ENCODE measurements around the gene SPEN. TPM values are rescaled to one million over a fixed set of nuclear protein-coding genes. Genes with fewer than 3 reads are reported as not detected.

Gene SPEN
- total and polyA plus RNA-seq, 2 of the 13 experiments (the other 11 are each of a cell fraction or from before 2014, with no cell fraction given), result 4.8 to 14.0 TPM

- TF ChIP-seq, protein P1, sequence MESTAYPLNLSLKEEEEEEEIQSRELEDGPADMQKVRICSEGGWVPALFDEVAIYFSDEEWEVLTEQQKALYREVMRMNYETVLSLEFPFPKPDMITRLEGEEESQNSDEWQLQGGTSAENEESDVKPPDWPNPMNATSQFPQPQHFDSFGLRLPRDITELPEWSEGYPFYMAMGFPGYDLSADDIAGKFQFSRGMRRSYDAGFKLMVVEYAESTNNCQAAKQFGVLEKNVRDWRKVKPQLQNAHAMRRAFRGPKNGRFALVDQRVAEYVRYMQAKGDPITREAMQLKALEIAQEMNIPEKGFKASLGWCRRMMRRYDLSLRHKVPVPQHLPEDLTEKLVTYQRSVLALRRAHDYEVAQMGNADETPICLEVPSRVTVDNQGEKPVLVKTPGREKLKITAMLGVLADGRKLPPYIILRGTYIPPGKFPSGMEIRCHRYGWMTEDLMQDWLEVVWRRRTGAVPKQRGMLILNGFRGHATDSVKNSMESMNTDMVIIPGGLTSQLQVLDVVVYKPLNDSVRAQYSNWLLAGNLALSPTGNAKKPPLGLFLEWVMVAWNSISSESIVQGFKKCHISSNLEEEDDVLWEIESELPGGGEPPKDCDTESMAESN (CRISPR knock-in tag; conservative IDR thresholded peaks at IDR 0.05), result no peak
- TF ChIP-seq, protein P2, sequence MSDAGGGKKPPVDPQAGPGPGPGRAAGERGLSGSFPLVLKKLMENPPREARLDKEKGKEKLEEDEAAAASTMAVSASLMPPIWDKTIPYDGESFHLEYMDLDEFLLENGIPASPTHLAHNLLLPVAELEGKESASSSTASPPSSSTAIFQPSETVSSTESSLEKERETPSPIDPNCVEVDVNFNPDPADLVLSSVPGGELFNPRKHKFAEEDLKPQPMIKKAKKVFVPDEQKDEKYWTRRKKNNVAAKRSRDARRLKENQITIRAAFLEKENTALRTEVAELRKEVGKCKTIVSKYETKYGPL (CRISPR knock-in tag; IDR thresholded peaks at IDR 0.05), result no peak
- TF ChIP-seq, protein P3, sequence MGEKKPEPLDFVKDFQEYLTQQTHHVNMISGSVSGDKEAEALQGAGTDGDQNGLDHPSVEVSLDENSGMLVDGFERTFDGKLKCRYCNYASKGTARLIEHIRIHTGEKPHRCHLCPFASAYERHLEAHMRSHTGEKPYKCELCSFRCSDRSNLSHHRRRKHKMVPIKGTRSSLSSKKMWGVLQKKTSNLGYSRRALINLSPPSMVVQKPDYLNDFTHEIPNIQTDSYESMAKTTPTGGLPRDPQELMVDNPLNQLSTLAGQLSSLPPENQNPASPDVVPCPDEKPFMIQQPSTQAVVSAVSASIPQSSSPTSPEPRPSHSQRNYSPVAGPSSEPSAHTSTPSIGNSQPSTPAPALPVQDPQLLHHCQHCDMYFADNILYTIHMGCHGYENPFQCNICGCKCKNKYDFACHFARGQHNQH (CRISPR knock-in tag; IDR thresholded peaks at IDR 0.05), result peak; percentile 25; the same call in 1 of the 2 replicates
- TF ChIP-seq PHF8 (CRISPR knock-in tag; IDR thresholded peaks at IDR 0.05) (0 out of 2 replicates have a peak, but pooled peaks have one; percentile 30), UBTF (CRISPR knock-in tag; IDR thresholded peaks at IDR 0.05) (0 out of 2 replicates have a peak, but pooled peaks have one; percentile 30), ZNF382 (CRISPR knock-in tag; IDR thresholded peaks at IDR 0.05; ENCODE audit: borderline replicate concordance) (no peak), FOXO1 (CRISPR knock-in tag; IDR thresholded peaks at IDR 0.05) (peak; percentile 72), BHLHE40 (IDR thresholded peaks at IDR 0.05; ENCODE audit: low read length) (no peak), ZNF350 (CRISPR knock-in tag; IDR thresholded peaks at IDR 0.05; ENCODE audit: borderline replicate concordance, low read depth) (no peak), MAFG (CRISPR knock-in tag; IDR thresholded peaks at IDR 0.05) (no peak), CBX5 (CRISPR knock-in tag; IDR thresholded peaks at IDR 0.05; ENCODE audit: borderline replicate concordance) (no peak; the same call in 1 of the 2 replicates), SMARCE1 (IDR thresholded peaks at IDR 0.05; ENCODE audit: borderline replicate concordance) (no peak), HNRNPK (IDR thresholded peaks at IDR 0.05; ENCODE audit: low read depth, low read length, poor library complexity, severe bottlenecking) (no peak)
- TF ChIP-seq, protein P4, sequence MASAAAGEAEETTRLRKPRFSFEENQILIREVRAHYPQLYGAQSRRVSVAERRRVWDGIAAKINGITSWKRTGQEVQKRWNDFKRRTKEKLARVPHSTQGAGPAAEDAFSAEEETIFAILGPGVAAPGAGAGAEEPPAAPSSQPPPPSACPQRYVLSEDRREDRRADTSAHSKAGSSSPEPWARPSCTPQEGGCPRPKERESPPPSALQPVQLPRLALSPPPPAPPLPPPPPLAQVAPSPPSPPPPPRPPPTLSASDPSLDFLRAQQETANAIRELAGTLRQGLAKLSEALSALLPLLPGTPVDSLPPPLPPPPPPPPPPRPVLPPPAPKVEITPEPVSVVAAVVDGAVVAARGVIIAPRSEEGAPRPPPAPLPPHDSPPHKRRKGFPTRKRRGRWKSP (CRISPR knock-in tag; IDR thresholded peaks at IDR 0.05), result no peak; the same call in 1 of the 2 replicates
- TF ChIP-seq, protein P5, sequence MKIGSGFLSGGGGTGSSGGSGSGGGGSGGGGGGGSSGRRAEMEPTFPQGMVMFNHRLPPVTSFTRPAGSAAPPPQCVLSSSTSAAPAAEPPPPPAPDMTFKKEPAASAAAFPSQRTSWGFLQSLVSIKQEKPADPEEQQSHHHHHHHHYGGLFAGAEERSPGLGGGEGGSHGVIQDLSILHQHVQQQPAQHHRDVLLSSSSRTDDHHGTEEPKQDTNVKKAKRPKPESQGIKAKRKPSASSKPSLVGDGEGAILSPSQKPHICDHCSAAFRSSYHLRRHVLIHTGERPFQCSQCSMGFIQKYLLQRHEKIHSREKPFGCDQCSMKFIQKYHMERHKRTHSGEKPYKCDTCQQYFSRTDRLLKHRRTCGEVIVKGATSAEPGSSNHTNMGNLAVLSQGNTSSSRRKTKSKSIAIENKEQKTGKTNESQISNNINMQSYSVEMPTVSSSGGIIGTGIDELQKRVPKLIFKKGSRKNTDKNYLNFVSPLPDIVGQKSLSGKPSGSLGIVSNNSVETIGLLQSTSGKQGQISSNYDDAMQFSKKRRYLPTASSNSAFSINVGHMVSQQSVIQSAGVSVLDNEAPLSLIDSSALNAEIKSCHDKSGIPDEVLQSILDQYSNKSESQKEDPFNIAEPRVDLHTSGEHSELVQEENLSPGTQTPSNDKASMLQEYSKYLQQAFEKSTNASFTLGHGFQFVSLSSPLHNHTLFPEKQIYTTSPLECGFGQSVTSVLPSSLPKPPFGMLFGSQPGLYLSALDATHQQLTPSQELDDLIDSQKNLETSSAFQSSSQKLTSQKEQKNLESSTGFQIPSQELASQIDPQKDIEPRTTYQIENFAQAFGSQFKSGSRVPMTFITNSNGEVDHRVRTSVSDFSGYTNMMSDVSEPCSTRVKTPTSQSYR (CRISPR knock-in tag; IDR thresholded peaks at IDR 0.05; ENCODE audit: borderline replicate concordance), result peak; percentile 10; the same call in 1 of the 2 replicates
These were observed 38.4 kb downstream of the SPEN start (continued) for GRCh38 chr1:15885701-15886610.
